ENCODE data around the gene CATSPERD. TPM values are rescaled to one million over a fixed set of nuclear protein-coding genes. Genes with fewer than 3 reads are reported as not detected.

The CATSPERD gene
- total and polyA plus RNA-seq, 9 of the 15 experiments (the other 6 are each of a cell fraction or from before 2014, with no cell fraction given) = not detected

- TF ChIP-seq REST (IDR thresholded peaks at IDR 0.05; ENCODE audit: borderline replicate concordance) = no peak; the same call in 1 of the 2 replicates
- peak; percentile 80 for TF ChIP-seq REST (CRISPR knock-in tag; IDR thresholded peaks at IDR 0.05; ENCODE audit: low read depth)
- TF ChIP-seq CBFB (CRISPR knock-in tag; IDR thresholded peaks at IDR 0.05) = peak; percentile 84; the same call in 1 of the 2 replicates
- TF ChIP-seq XRCC4 (IDR thresholded peaks at IDR 0.05; ENCODE audit: extremely low read depth, insufficient read depth, insufficient read length) = no peak
- TF ChIP-seq CC2D1A (IDR thresholded peaks at IDR 0.05) = no peak
- peak; percentile 59; the same call in 1 of the 2 replicates for TF ChIP-seq ZNF583 (CRISPR knock-in tag; IDR thresholded peaks at IDR 0.05)
- TF ChIP-seq ZNF280B (CRISPR knock-in tag; IDR thresholded peaks at IDR 0.05) = no peak
- peak; percentile 79 to 80 for TF ChIP-seq AFF1 (IDR thresholded peaks at IDR 0.05; ENCODE audit: low read depth in 1 of 2, partially characterized antibody in 2 of 2)
- no peak for TF ChIP-seq ZNF232 (CRISPR knock-in tag; IDR thresholded peaks at IDR 0.05)
- peak; percentile 61; the same call in 1 of the 2 replicates for TF ChIP-seq HLTF (IDR thresholded peaks at IDR 0.05)
- TF ChIP-seq ZNF561 (CRISPR knock-in tag; conservative IDR thresholded peaks at IDR 0.05) = no peak
- TF ChIP-seq CEBPG (CRISPR knock-in tag; IDR thresholded peaks at IDR 0.05) = no peak
- TF ChIP-seq CEBPG (tag; conservative IDR thresholded peaks at IDR 0.05 in 1 of 2, IDR thresholded peaks at IDR 0.05 in 1 of 2) = no peak
- TF ChIP-seq ZFP30 (CRISPR knock-in tag; IDR thresholded peaks at IDR 0.05; ENCODE audit: borderline replicate concordance) = no peak
These were observed 30.1 kb upstream of the CATSPERD start, which contains the start of gene RPL36 (continued) for GRCh38 chr19:5690125-5690954.

Data from K562 (cell line).